Suprapubic skin (tissue), 3 donors: ENCODE results near the gene PROC.

ENCODE experiments used
- CTCF ChIP-seq, 2 donors: fragments of 200-600 bp in 1 of 2; fragments of 450-650 bp in 1 of 2; sonication (generic) in 1 of 2; IDR thresholded peaks; one replicate each; pipeline ENCODE4 v1.5.1; 2016 to 2019; ENCODE audit warnings: antibody characterized with exemption in 2 of 2, mild to moderate bottlenecking in 1 of 2, moderate library complexity in 1 of 2
- POLR2A ChIP-seq, 2 donors: fragments of 450-650 bp; IDR thresholded peaks; one replicate each; pipeline ENCODE4 v1.6.1; 2017; ENCODE audit warnings: antibody characterized with exemption in 2 of 2, mild to moderate bottlenecking in 2 of 2, moderate library complexity in 2 of 2

- TF ChIP-seq CTCF (IDR thresholded peaks at IDR 0.05) (no peak), POLR2A (IDR thresholded peaks at IDR 0.05) (no peak)
These were observed 11.1 kb downstream of the PROC start for GRCh38 chr2:127429291-127429690.
